ENCODE results near the gene IL3. TPM values are rescaled to one million over a fixed set of nuclear protein-coding genes. Genes with fewer than 3 reads are reported as not detected.

Gene IL3
- total RNA-seq, 4 donors from 2014 or later, result not detected

GRCh38 chr5:132112111-132112510 is 51.7 kb downstream of the IL3 start:
- no peaks in the 10 kb centered on the region for H3K27me3 ChIP-seq
- H3K4me1 ChIP-seq, result no peaks in the 10 kb centered on the region
- H3K4me3 ChIP-seq, result no peak overlapping the region
- WGBS, 2 donors, result 75 to 88% methylated on average over 3 of the region's 3 CpGs
- intact Hi-C loops (cut with DNase I), result no loop called here
- TF ChIP-seq POLR2A (IDR thresholded peaks at IDR 0.05) (no peak), CTCF (IDR thresholded peaks at IDR 0.05) (no peak)
- H3K36me3 ChIP-seq, result no peaks in the 10 kb centered on the region
- DNase-seq, result no peak
- H3K9me3 ChIP-seq, result no peaks in the 10 kb centered on the region
- H3K27ac ChIP-seq, result no peak overlapping the region

Small RNA genes lying within 50 kb of the gene (small RNA-seq; reads per million reads assigned to genes)
- gene RF00285, result 0 reads per million in 4 donors

Other genes starting within 250 kb of the IL3 start
- gene MEIKIN, start 115.0 kb upstream of the IL3 start, total RNA-seq, result not detected
- gene ACSL6, start 49.0 kb upstream of the IL3 start, total RNA-seq, result 1 to 10 TPM in 3 of 4 donors, under 1 TPM in 1; 0.04 to 3.2 (median 1.1) TPM
- gene CSF2, start 13.1 kb downstream of the IL3 start, total RNA-seq, result not detected
- gene P4HA2, start 167.2 kb downstream of the IL3 start, total RNA-seq, result 10 to 100 TPM; 14.7 to 22.2 (median 16.7) TPM
- 10 to 100 TPM; 16.5 to 79.2 (median 47.7) TPM for gene PDLIM4, start 197.0 kb downstream of the IL3 start, total RNA-seq
- under 1 TPM in 3 of 4 donors, not detected in 1; 0.11 to 0.79 (median 0.38) TPM for gene SLC22A4, start 233.7 kb downstream of the IL3 start, total RNA-seq